NCI-H2196 (cell line): ENCODE data around the gene RAP1GAP2.
"Not testable (repeated sequence)": the region's sequence is repeated elsewhere in the genome, so short reads cannot be mapped to it uniquely, and the experiment has no call there.

Experiments used
- DNase-seq: peaks from one replicate; lab custom pipeline; 2025; ENCODE audit not compliant: unreplicated experiment; lab: John Stamatoyannopoulos, UW

RAP1GAP2 gene

GRCh38 chr17:3035256-3035967, 239.2 kb downstream of the RAP1GAP2 start:
- no peak for DNase-seq

GRCh38 chr17:3035968-3036280, 239.7 kb downstream of the RAP1GAP2 start:
- no peak for DNase-seq

- no peak for DNase-seq
These were observed 240.6 kb downstream of the RAP1GAP2 start for GRCh38 chr17:3036800-3037199.

GRCh38 chr17:3037259-3037658, 241.0 kb downstream of the RAP1GAP2 start:
- no peak for DNase-seq

- DNase-seq, result no peak
These were observed 242.7 kb downstream of the RAP1GAP2 start for GRCh38 chr17:3038941-3039340.

- no peak for DNase-seq
These were observed 243.5 kb downstream of the RAP1GAP2 start for GRCh38 chr17:3039736-3040135.

- DNase-seq, result no peak
These were observed 244.6 kb downstream of the RAP1GAP2 start for GRCh38 chr17:3040882-3041281.

- DNase-seq, result peak; percentile 1
These were observed 247.6 kb downstream of the RAP1GAP2 start for GRCh38 chr17:3043737-3044365.

- no peak for DNase-seq
These were observed 250.5 kb downstream of the RAP1GAP2 start for GRCh38 chr17:3046753-3047152.

- DNase-seq, result peak; percentile 90
These were observed 252.7 kb downstream of the RAP1GAP2 start for GRCh38 chr17:3048727-3049471.

- no peak for DNase-seq
These were observed 253.6 kb downstream of the RAP1GAP2 start for GRCh38 chr17:3049705-3050295.

- not testable (repeated sequence) for DNase-seq
These were observed 258.6 kb downstream of the RAP1GAP2 start for GRCh38 chr17:3054868-3055267.

GRCh38 chr17:3062824-3063377, 266.7 kb downstream of the RAP1GAP2 start:
- not testable (repeated sequence) for DNase-seq

- not testable (repeated sequence) for DNase-seq
These were observed 267.3 kb downstream of the RAP1GAP2 start, which contains the start of gene OR1D5 for GRCh38 chr17:3063507-3063906. OR1D5 (minus strand) TSS chr17:3063607; CDS start chr17:3063607, 0 bp downstream.

GRCh38 chr17:3065192-3065591, 269.0 kb downstream of the RAP1GAP2 start:
- not testable (repeated sequence) for DNase-seq

GRCh38 chr17:3073850-3074249, 277.6 kb downstream of the RAP1GAP2 start:
- DNase-seq, result not testable (repeated sequence)
